ENCODE measurements around the gene PSMB7. TPM values are rescaled to one million over a fixed set of nuclear protein-coding genes. Genes with fewer than 3 reads are reported as not detected.

PSMB7 gene
- total RNA-seq, 2 experiments from 2014 or later, result 69.3 to 71.7 TPM

DNA sequence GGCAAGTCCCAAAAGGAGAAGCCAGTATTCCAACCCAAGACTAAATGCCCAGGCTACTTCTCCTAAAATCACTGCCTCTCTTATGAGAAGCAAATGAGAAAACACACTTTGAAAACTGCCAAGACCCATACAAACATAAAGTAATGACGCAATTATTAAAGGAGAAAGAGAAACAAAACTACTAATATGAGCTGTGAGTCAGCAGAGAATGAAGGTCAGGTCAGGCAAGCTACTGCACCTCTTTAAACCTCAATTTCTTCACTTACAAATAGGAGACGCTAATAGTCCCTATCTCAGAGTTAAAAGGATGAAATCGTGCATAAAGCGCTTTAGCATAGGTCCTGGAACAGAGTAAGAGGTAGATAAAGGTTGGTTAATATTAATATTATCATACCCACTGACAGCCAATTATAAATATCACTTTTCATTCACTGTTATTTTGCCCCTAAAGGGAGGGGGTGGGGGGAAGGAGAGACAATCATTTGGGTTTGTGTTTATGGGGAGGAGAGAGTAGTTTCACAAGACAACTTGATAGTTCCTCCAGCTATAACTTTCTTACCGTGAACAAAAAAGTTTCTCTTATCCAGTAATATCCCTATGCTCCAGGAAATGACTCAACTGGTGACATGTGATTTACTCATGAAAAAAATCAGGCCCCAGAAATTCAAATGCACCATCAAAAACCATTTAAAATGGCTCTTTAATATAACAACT, 3.6 kb downstream of the PSMB7 start:
- DNase-seq (no peak), ATAC-seq (ENCODE audit: poor library complexity) (no peak)
- Histone ChIP-seq H3K4me3 (ENCODE audit: low read length) (no peak overlapping the region), H3K9me3 (ENCODE audit: control insufficient read depth in 1 of 2, insufficient read depth in 1 of 2, low read length in 2 of 2) (peaks cover 0 to 3% of the 10 kb centered on the region in 2 experiments), H3K27ac (ENCODE audit: low read depth in 1 of 2, low read length in 2 of 2) (no peak overlapping the region), H3K27me3 (ENCODE audit: control insufficient read depth in 1 of 2, insufficient read depth in 2 of 2, low read length in 2 of 2) (no peaks in the 10 kb centered on the region), H3K36me3 (ENCODE audit: insufficient read depth, low read length) (peaks cover 74% of the 10 kb centered on the region), H3K4me1 (ENCODE audit: insufficient read depth, low read length) (peaks cover 16% of the 10 kb centered on the region)
- H3K27me3 Mint-ChIP-seq, result no peaks in the 10 kb centered on the region
- intact Hi-C loops (cut with DNase I, micrococcal nuclease), result loop anchor here (10.0 kb wide), 2 partner anchors 303 to 1333 kb away; partner anchors contain the start of gene PBX3 (in 1 of the 2)
- H3K4me3 Mint-ChIP-seq, result peak overlapping the region; percentile 25
- TF ChIP-seq, protein P1, sequence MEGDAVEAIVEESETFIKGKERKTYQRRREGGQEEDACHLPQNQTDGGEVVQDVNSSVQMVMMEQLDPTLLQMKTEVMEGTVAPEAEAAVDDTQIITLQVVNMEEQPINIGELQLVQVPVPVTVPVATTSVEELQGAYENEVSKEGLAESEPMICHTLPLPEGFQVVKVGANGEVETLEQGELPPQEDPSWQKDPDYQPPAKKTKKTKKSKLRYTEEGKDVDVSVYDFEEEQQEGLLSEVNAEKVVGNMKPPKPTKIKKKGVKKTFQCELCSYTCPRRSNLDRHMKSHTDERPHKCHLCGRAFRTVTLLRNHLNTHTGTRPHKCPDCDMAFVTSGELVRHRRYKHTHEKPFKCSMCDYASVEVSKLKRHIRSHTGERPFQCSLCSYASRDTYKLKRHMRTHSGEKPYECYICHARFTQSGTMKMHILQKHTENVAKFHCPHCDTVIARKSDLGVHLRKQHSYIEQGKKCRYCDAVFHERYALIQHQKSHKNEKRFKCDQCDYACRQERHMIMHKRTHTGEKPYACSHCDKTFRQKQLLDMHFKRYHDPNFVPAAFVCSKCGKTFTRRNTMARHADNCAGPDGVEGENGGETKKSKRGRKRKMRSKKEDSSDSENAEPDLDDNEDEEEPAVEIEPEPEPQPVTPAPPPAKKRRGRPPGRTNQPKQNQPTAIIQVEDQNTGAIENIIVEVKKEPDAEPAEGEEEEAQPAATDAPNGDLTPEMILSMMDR (IDR thresholded peaks at IDR 0.05), result no peak
- H3K4me1 Mint-ChIP-seq (ENCODE audit: low read depth), result peaks cover 40% of the 10 kb centered on the region
- H3K27ac Mint-ChIP-seq, result no peak overlapping the region
- H3K36me3 Mint-ChIP-seq (ENCODE audit: low read depth), result peaks cover 86% of the 10 kb centered on the region
- peaks cover 2% of the 10 kb centered on the region for H3K9me3 Mint-ChIP-seq
- ChIA-PET POLR2A (no interaction called here), CTCF (no interaction called here)

DNA sequence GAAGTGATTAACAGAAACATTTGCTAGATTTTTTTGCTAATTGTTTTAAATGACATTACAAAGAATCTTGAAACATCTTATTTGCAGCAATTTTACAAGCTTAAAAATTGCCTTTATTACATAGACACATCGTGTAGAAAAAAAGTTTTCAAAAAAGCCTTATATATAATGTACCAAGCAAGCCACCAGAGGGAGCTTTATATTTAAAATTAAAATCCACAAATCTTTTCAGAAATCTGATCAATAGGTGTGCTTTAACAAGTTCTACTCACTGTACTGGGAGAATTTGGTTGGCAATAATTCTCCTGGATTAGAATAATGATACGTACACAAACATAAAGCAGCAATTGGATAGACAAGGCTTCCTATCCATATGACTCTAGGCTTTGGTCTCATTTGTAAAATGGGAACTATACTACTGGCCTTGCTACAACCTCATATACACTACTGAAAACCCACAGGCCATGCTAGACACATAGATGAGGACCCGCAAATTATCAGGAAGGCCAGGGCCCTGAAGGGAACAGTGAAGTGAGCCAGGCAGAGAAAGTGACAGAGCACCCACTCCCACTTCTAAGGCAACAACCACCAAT, 4.8 kb downstream of the PSMB7 start:
- DNase-seq (no peak), ATAC-seq (ENCODE audit: poor library complexity) (no peak)
- ChIA-PET POLR2A (no interaction called here), CTCF (interaction anchor here (0.6 to 1.0 kb wide), 2 partner anchors 10 to 1607 kb away, joined by 3 to 4 read pairs; no protein-coding TSS in a partner anchor)
- Histone ChIP-seq H3K4me3 (ENCODE audit: low read length) (no peak overlapping the region), H3K27me3 (ENCODE audit: control insufficient read depth in 1 of 2, insufficient read depth in 2 of 2, low read length in 2 of 2) (no peaks in the 10 kb centered on the region), H3K27ac (ENCODE audit: low read depth in 1 of 2, low read length in 2 of 2) (no peak overlapping the region), H3K9me3 (ENCODE audit: control insufficient read depth in 1 of 2, insufficient read depth in 1 of 2, low read length in 2 of 2) (peaks cover 0 to under 1% of the 10 kb centered on the region in 2 experiments), H3K4me1 (ENCODE audit: insufficient read depth, low read length) (peaks cover 10% of the 10 kb centered on the region), H3K36me3 (ENCODE audit: insufficient read depth, low read length) (peaks cover 84% of the 10 kb centered on the region)
- no peak overlapping the region for H3K27ac Mint-ChIP-seq
- TF ChIP-seq, protein P1 (IDR thresholded peaks at IDR 0.05), result peak; percentile 10
- peaks cover 97% of the 10 kb centered on the region for H3K36me3 Mint-ChIP-seq (ENCODE audit: low read depth)
- H3K4me3 Mint-ChIP-seq, result peak overlapping the region; percentile 12
- intact Hi-C loops (cut with DNase I, micrococcal nuclease), result loop anchor here (10.0 kb wide), 2 partner anchors 304 to 1334 kb away; partner anchors contain the start of gene PBX3 (in 1 of the 2)
- H3K9me3 Mint-ChIP-seq, result peaks cover under 1% of the 10 kb centered on the region
- H3K4me1 Mint-ChIP-seq (ENCODE audit: low read depth), result peaks cover 37% of the 10 kb centered on the region
- H3K27me3 Mint-ChIP-seq, result no peaks in the 10 kb centered on the region

DNA sequence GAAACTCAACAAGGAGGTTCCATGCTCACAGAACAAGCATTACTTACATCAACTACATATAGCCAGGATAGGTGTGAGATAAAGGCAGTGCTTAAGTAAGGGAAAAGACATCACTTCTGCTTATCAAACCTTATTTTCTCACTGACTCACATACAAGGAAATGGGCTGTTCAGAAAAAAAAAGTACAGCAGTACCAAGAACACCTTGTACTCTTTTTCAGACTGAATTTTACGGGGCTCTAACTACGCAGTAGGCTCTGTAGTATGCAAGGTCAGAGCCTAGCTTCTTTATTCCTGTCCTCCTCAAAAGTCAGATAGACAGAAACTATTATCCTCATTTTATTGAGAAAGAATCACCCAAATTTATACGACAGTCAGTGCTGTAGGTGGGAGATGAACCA, 5.8 kb downstream of the PSMB7 start:
- Mint-ChIP-seq H3K36me3 (ENCODE audit: low read depth) (peaks cover 95% of the 10 kb centered on the region), H3K27me3 (no peaks in the 10 kb centered on the region), H3K27ac (no peak overlapping the region), H3K4me3 (no peak overlapping the region), H3K9me3 (no peaks in the 10 kb centered on the region), H3K4me1 (ENCODE audit: low read depth) (peaks cover 33% of the 10 kb centered on the region)
- no peaks in the 10 kb centered on the region for H3K27me3 ChIP-seq (ENCODE audit: control insufficient read depth in 1 of 2, insufficient read depth in 2 of 2, low read length in 2 of 2)
- H3K4me3 ChIP-seq (ENCODE audit: low read length), result no peak overlapping the region
- ChIA-PET POLR2A (no interaction called here), CTCF (no interaction called here)
- peaks cover 2% of the 10 kb centered on the region for H3K4me1 ChIP-seq (ENCODE audit: insufficient read depth, low read length)
- H3K36me3 ChIP-seq (ENCODE audit: insufficient read depth, low read length), result peaks cover 93% of the 10 kb centered on the region
- intact Hi-C loops (cut with DNase I, micrococcal nuclease), result no loop called here
- H3K27ac ChIP-seq (ENCODE audit: low read depth in 1 of 2, low read length in 2 of 2), result no peak overlapping the region
- H3K9me3 ChIP-seq (ENCODE audit: control insufficient read depth in 1 of 2, insufficient read depth in 1 of 2, low read length in 2 of 2), result no peaks in the 10 kb centered on the region
- DNase-seq (no peak), ATAC-seq (ENCODE audit: poor library complexity) (no peak)
- TF ChIP-seq, protein P1 (IDR thresholded peaks at IDR 0.05), result no peak

Data from CD4-positive, alpha-beta T cell (primary cell).